ENCODE results near the gene GABBR1. TPM values are rescaled to one million over a fixed set of nuclear protein-coding genes. Genes with fewer than 3 reads are reported as not detected.

Gene GABBR1
- total and polyA plus RNA-seq, 2 donors from 2014 or later = 12.7 to 46.7 TPM

GRCh38 chr6:29529956-29530355, 103.0 kb downstream of the GABBR1 start:
- no peak for TF ChIP-seq CTCF (IDR thresholded peaks at IDR 0.05; ENCODE audit: borderline replicate concordance, extremely low read depth, insufficient read depth)
- intact Hi-C loops (cut with DNase I) = no loop called here
- H3K9me3 ChIP-seq (ENCODE audit: control insufficient read depth in 2 of 3, insufficient read depth in 1 of 3, low read length in 3 of 3) = no peaks in the 10 kb centered on the region
- no peaks in the 10 kb centered on the region for H3K36me3 ChIP-seq (ENCODE audit: control insufficient read depth in 2 of 3, insufficient read depth in 3 of 3, low read length in 3 of 3)
- no peaks in the 10 kb centered on the region for H3K4me1 ChIP-seq (ENCODE audit: control insufficient read depth in 2 of 3, insufficient read depth in 2 of 3, low read depth in 1 of 3, low read length in 3 of 3)
- H3K4me3 ChIP-seq (ENCODE audit: low read length in 3 of 3) = no peak overlapping the region
- no peak overlapping the region for H3K27ac ChIP-seq (ENCODE audit: low read depth in 2 of 2, low read length in 2 of 2)
- no peak overlapping the region for H3K9ac ChIP-seq (ENCODE audit: low read length in 3 of 3)
- FAIRE-seq (no peak), DNase-seq (no peak)
- no peaks in the 10 kb centered on the region for H3K27me3 ChIP-seq (ENCODE audit: control insufficient read depth, insufficient read depth, low read length)

- Histone ChIP-seq H3K9me3 (ENCODE audit: control insufficient read depth in 2 of 3, insufficient read depth in 1 of 3, low read length in 3 of 3) (no peaks in the 10 kb centered on the region), H3K27me3 (ENCODE audit: control insufficient read depth, insufficient read depth, low read length) (no peaks in the 10 kb centered on the region), H3K27ac (ENCODE audit: low read depth in 2 of 2, low read length in 2 of 2) (no peak overlapping the region), H3K36me3 (ENCODE audit: control insufficient read depth in 2 of 3, insufficient read depth in 3 of 3, low read length in 3 of 3) (no peaks in the 10 kb centered on the region), H3K9ac (ENCODE audit: low read length in 3 of 3) (no peak overlapping the region), H3K4me1 (ENCODE audit: control insufficient read depth in 2 of 3, insufficient read depth in 2 of 3, low read depth in 1 of 3, low read length in 3 of 3) (no peaks in the 10 kb centered on the region), H3K4me3 (ENCODE audit: low read length in 3 of 3) (no peak overlapping the region)
- intact Hi-C loops (cut with DNase I) = no loop called here
- no peak for FAIRE-seq
- no peak for TF ChIP-seq CTCF (IDR thresholded peaks at IDR 0.05; ENCODE audit: borderline replicate concordance, extremely low read depth, insufficient read depth)
- no peak for DNase-seq
Measured at GRCh38 chr6:29528988-29529560, 103.9 kb downstream of the GABBR1 start.

GRCh38 chr6:29528300-29528931, 104.6 kb downstream of the GABBR1 start:
- H3K27ac ChIP-seq (ENCODE audit: low read depth in 2 of 2, low read length in 2 of 2) = no peak overlapping the region
- H3K9ac ChIP-seq (ENCODE audit: low read length in 3 of 3) = no peak overlapping the region
- no peaks in the 10 kb centered on the region for H3K9me3 ChIP-seq (ENCODE audit: control insufficient read depth in 2 of 3, insufficient read depth in 1 of 3, low read length in 3 of 3)
- TF ChIP-seq CTCF (IDR thresholded peaks at IDR 0.05; ENCODE audit: borderline replicate concordance, extremely low read depth, insufficient read depth) = no peak
- no peaks in the 10 kb centered on the region for H3K36me3 ChIP-seq (ENCODE audit: control insufficient read depth in 2 of 3, insufficient read depth in 3 of 3, low read length in 3 of 3)
- intact Hi-C loops (cut with DNase I) = no loop called here
- FAIRE-seq (no peak), DNase-seq (no peak)
- no peaks in the 10 kb centered on the region for H3K27me3 ChIP-seq (ENCODE audit: control insufficient read depth, insufficient read depth, low read length)
- H3K4me1 ChIP-seq (ENCODE audit: control insufficient read depth in 2 of 3, insufficient read depth in 2 of 3, low read depth in 1 of 3, low read length in 3 of 3) = no peaks in the 10 kb centered on the region
- no peak overlapping the region for H3K4me3 ChIP-seq (ENCODE audit: low read length in 3 of 3)

Measured in kidney (tissue), 14 donors.